ENCODE data around the gene UBE4B. TPM values are rescaled to one million over a fixed set of nuclear protein-coding genes. Genes with fewer than 3 reads are reported as not detected.

The UBE4B gene
- total and polyA plus RNA-seq, 9 of the 15 experiments (the other 6 are each of a cell fraction or from before 2014, with no cell fraction given): 11.7 to 73.7 (median 40.1) TPM

DNA sequence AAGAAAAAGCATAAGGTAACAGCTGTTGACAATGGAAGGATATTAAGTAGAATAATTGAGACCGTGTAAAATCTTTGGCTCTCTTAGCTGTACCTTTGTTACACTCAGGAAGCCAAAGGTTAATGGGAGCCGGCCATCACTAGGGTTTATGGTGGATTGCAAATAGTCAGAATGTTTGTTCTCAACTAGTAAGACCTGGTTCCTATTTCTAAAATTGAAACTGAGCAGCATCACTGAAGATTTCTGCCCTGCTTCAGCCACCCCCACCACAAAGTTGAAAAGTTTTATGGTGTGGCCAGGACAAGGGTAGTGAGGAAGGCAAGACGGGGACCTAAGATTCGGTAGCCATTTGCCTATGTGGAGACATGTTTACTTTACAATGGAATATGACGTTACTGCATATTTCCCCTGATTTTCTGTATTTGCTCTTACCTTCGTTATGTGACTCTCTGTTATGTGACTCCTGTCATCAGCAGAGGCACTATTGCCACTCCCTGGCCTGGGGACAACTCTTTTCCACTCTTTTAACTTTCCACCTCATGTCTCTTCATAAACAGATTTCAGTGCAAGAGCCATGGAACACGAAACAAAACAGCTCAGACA is 136.3 kb downstream of the UBE4B start (continued):
- TF ChIP-seq, protein P1, sequence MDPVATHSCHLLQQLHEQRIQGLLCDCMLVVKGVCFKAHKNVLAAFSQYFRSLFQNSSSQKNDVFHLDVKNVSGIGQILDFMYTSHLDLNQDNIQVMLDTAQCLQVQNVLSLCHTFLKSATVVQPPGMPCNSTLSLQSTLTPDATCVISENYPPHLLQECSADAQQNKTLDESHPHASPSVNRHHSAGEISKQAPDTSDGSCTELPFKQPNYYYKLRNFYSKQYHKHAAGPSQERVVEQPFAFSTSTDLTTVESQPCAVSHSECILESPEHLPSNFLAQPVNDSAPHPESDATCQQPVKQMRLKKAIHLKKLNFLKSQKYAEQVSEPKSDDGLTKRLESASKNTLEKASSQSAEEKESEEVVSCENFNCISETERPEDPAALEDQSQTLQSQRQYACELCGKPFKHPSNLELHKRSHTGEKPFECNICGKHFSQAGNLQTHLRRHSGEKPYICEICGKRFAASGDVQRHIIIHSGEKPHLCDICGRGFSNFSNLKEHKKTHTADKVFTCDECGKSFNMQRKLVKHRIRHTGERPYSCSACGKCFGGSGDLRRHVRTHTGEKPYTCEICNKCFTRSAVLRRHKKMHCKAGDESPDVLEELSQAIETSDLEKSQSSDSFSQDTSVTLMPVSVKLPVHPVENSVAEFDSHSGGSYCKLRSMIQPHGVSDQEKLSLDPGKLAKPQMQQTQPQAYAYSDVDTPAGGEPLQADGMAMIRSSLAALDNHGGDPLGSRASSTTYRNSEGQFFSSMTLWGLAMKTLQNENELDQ (CRISPR knock-in tag; IDR thresholded peaks at IDR 0.05; ENCODE audit: borderline replicate concordance): no peak
- TF ChIP-seq TEAD1 (CRISPR knock-in tag; IDR thresholded peaks at IDR 0.05) (no peak), ZNF75A (CRISPR knock-in tag; IDR thresholded peaks at IDR 0.05) (no peak)

DNA sequence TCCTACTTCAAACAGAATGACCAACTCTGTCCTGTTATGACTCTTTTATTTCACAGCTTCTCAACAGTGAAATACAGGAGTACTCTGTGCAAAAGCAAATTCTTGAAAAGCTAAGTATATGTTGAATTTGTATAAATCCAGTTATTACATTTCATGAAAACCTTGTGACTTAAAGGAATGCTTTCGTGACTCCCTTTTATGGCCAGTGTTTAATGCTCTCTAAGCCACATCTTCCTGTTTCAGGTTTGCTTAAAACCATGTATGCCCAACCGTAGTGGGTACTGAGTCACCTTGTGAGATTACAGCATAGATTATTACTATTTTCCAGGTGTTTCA is 137.4 kb downstream of the UBE4B start:
- no peaks in the 10 kb centered on the region for H3K9me1 ChIP-seq (ENCODE audit: control insufficient read depth, insufficient read depth, low read length)
- in situ Hi-C loops (cut with MboI): no loop called here
- CTCF ChIA-PET (ENCODE audit: low intra/inter-chr PET ratio): no interaction called here
- intact Hi-C loops (cut with micrococcal nuclease): no loop called here
- no peaks in the 10 kb centered on the region for H3K9me3 ChIP-seq (replicated peaks; ENCODE audit: control insufficient read depth, insufficient read depth, low read depth, low read length)
- H3K79me2 ChIP-seq (ENCODE audit: control insufficient read depth, insufficient read depth, low read length): no peaks in the 10 kb centered on the region
- 72% methylated on average over 2 of the region's 2 CpGs for WGBS (ENCODE audit: insufficient coverage, low coverage, missing lambda C conversion rate)
- FAIRE-seq: no peak
- ATAC-seq: no peak
- no peaks in the 10 kb centered on the region for H3K4me1 ChIP-seq (replicated peaks in 1 of 2; ENCODE audit: control insufficient read depth in 2 of 2, insufficient read depth in 2 of 2, low read length in 2 of 2)
- BruUV-seq (replicated peaks): no TSS peak
- POLR2A ChIA-PET: interaction anchor here (2.3 kb wide), 1 partner anchor 10 kb away, joined by 7 read pairs; no protein-coding TSS in a partner anchor
- no peak overlapping the region for H3K4me2 ChIP-seq (ENCODE audit: insufficient read depth, low read length)
- no peak overlapping the region for H3K4me3 ChIP-seq
- TF ChIP-seq, protein P2, sequence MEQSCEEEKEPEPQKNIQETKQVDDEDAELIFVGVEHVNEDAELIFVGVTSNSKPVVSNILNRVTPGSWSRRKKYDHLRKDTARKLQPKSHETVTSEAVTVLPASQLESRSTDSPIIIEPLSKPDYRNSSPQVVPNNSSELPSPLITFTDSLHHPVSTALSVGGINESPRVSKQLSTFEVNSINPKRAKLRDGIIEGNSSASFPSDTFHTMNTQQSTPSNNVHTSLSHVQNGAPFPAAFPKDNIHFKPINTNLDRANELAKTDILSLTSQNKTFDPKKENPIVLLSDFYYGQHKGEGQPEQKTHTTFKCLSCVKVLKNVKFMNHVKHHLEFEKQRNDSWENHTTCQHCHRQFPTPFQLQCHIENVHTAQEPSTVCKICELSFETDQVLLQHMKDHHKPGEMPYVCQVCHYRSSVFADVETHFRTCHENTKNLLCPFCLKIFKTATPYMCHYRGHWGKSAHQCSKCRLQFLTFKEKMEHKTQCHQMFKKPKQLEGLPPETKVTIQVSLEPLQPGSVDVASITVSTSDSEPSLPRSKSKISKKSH (CRISPR knock-in tag; IDR thresholded peaks at IDR 0.05): no peak
- TF ChIP-seq BHLHE40 (IDR thresholded peaks at IDR 0.05; ENCODE audit: low read length): no peak
- no peak overlapping the region for H2AFZ ChIP-seq (ENCODE audit: low read depth, low read length)
- no peak for DNase-seq (ENCODE audit: extremely low read depth in 1 of 4, low spot score in 3 of 4)
- H3K27me3 ChIP-seq (ENCODE audit: control insufficient read depth in 2 of 2, insufficient read depth in 2 of 2, low read length in 2 of 2): no peaks in the 10 kb centered on the region
- H3K27ac ChIP-seq (ENCODE audit: extremely low read depth, low read depth, low read length): no peak overlapping the region
- peaks cover 70% of the 10 kb centered on the region for H3K36me3 ChIP-seq (ENCODE audit: control insufficient read depth, insufficient read depth, low read length)
- no peaks in the 10 kb centered on the region for H4K20me1 ChIP-seq (replicated peaks; ENCODE audit: control insufficient read depth, insufficient read depth, low read length)
- no peak overlapping the region for H3K9ac ChIP-seq (ENCODE audit: insufficient read depth in 1 of 2, low read depth in 2 of 2, low read length in 2 of 2)

All from K562 (cell line).